Measurements from ENCODE around the gene TOMM70.

- TF ChIP-seq EZH2phosphoT487 (conservative IDR thresholded peaks at IDR 0.05; ENCODE audit: low read length) = no peak
- TF ChIP-seq, protein P1, sequence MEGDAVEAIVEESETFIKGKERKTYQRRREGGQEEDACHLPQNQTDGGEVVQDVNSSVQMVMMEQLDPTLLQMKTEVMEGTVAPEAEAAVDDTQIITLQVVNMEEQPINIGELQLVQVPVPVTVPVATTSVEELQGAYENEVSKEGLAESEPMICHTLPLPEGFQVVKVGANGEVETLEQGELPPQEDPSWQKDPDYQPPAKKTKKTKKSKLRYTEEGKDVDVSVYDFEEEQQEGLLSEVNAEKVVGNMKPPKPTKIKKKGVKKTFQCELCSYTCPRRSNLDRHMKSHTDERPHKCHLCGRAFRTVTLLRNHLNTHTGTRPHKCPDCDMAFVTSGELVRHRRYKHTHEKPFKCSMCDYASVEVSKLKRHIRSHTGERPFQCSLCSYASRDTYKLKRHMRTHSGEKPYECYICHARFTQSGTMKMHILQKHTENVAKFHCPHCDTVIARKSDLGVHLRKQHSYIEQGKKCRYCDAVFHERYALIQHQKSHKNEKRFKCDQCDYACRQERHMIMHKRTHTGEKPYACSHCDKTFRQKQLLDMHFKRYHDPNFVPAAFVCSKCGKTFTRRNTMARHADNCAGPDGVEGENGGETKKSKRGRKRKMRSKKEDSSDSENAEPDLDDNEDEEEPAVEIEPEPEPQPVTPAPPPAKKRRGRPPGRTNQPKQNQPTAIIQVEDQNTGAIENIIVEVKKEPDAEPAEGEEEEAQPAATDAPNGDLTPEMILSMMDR (IDR thresholded peaks at IDR 0.05; ENCODE audit: insufficient read depth, low read length, poor library complexity, severe bottlenecking) = no peak
Observed at GRCh38 chr3:100361897-100362296, 39.0 kb downstream of the TOMM70 start.

All from SU-DHL-6 (cell line).